A549 treated with dexamethasone at 1 μM for 4 hours (cell line): ENCODE data around the gene BMP4. TPM values are rescaled to one million over a fixed set of nuclear protein-coding genes. Genes with fewer than 3 reads are reported as not detected.

Experiments used
- total RNA-seq: library from RNA; stranded (reverse); fragments of 200-300 nt; extraction: Qiagen RNA extraction; gene quantifications from 5 replicates; pipeline ENCODE4 v1.2.3, GENCODE V29; 2022

BMP4 gene
- 1.6 to 2.6 TPM (median 1.9 TPM) in 5 replicates for total RNA-seq

DNA sequence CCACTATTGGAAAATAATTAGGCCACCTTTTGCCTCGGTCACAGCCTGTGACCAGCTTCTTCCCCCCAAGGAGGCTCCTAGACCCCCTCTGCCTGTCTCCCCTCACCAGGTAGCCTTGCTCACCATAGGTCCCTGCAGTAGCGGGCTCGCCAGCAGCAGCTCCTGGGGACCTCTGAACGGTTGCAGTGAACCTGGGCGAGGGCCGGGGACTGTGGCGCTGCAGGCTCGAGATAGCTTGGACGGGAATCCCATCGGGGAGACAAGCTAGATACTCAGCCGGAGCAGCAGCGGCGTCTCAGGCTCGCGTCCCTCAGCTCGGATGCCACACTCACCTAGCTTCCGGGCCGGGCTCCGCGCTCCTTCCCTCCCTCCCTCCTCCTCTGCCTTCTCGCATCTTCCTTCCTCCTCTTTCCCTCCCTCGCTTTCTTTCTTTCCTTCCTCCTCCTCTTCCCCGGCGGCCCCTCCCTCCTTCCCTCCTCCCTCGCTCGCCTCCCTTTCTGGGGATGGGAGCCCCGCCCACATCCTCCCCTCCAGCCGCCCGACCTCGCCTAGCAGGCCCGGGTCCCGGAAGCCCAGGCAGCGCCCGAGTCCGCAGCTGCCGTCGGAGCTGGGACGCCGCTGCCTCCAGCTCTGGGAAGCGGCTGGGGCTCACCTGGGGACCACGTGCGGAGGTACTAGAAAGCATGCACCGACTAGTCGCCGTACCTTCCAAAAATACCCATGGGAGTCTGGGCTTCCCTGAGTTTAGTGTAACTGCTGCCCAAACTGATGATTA, at the start of gene BMP4:
Gene BMP4 (minus strand): TSS at position 399 of the 775 bp plus-strand sequence. CDS start 4,603 bp downstream, outside the sequence.

